Lung (tissue), 12 donors: ENCODE measurements around the gene HERPUD1. TPM values are rescaled to one million over a fixed set of nuclear protein-coding genes. Genes with fewer than 3 reads are reported as not detected.
"Not testable (repeated sequence)": the region's sequence is repeated elsewhere in the genome, so short reads cannot be mapped to it uniquely, and the experiment has no call there.

Source experiments
- ATAC-seq: fragments of 200-7000 bp; cut with Tn5 transposase; one replicate; pipeline ENCODE4 v1.9.1; 2020; ENCODE audit warnings: moderate number of reproducible peaks; ENCODE audit not compliant: insufficient read depth, low FRiP score
- DNase-seq, 3 donors: peaks; one replicate each; pipeline ENCODE4 v3.0.0-alpha.2; 2013 to 2017
- H3K27ac ChIP-seq, 2 donors: one replicate each; pipeline ENCODE4 v1.5.1; 2013; ENCODE audit warnings: mild to moderate bottlenecking in 2 of 2, moderate library complexity in 2 of 2, control low read depth in 1 of 2, inconsistent platforms in 1 of 2, low read depth in 1 of 2, low read length in 1 of 2
- H3K27me3 ChIP-seq, 3 donors: one replicate each; pipeline ENCODE4 v1.5.1; 2013; ENCODE audit warnings: low read length in 2 of 3; ENCODE audit not compliant: control insufficient read depth in 3 of 3, insufficient read depth in 3 of 3
- H3K36me3 ChIP-seq, 4 donors: one replicate each; pipeline ENCODE4 v1.5.1; 2013; ENCODE audit warnings: low read length in 4 of 4, mild to moderate bottlenecking in 1 of 4, moderate library complexity in 1 of 4; ENCODE audit not compliant: control insufficient read depth in 4 of 4, insufficient read depth in 4 of 4
- H3K4me1 ChIP-seq, 5 donors: one replicate each; pipeline ENCODE4 v1.5.1; 2013; ENCODE audit warnings: low read length in 5 of 5, mild to moderate bottlenecking in 2 of 5, moderate library complexity in 1 of 5; ENCODE audit not compliant: control insufficient read depth in 5 of 5, insufficient read depth in 5 of 5
- H3K4me3 ChIP-seq: one replicate; pipeline ENCODE4 v1.5.1; 2013; ENCODE audit warnings: mild to moderate bottlenecking, control low read depth, moderate library complexity
- H3K9ac ChIP-seq, 2 donors: one replicate each; pipeline ENCODE4 v1.5.1; 2013; ENCODE audit warnings: low read length in 2 of 2, control low read depth in 1 of 2; ENCODE audit not compliant: insufficient read depth in 1 of 2
- H3K9me3 ChIP-seq, 4 donors: one replicate each; pipeline ENCODE4 v1.5.1; 2013; ENCODE audit warnings: low read length in 3 of 4, mild to moderate bottlenecking in 1 of 4, moderate library complexity in 1 of 4; ENCODE audit not compliant: control insufficient read depth in 4 of 4, insufficient read depth in 3 of 4
- WGBS, 2 donors: extraction: QIAGEN DNeasy Blood & Tissue Kit; methylation state at CpG; one replicate each; pipeline ENCODE4 v1.1.7; 2013; 5-methylcytosine and 5-hydroxymethylcytosine counted together
- polyA plus RNA-seq, 2 donors: library from polyadenylated mRNA; stranded (reverse); fragments of 200-250 nt; gene quantifications; one replicate each; pipeline ENCODE4 v1.2.1, GENCODE V29; 2013
- total RNA-seq, 2 donors: library from RNA; depleted of rRNA in 1 of 2; stranded (reverse); fragments of >200 nt in 1 of 2; gene quantifications; one replicate each; pipeline ENCODE4 v1.2.1, GENCODE V29; 2014 to 2021
- TF ChIP-seq, protein P1 (sequence below): IDR thresholded peaks from 2 replicates; pipeline ENCODE4 v1.5.1; 2012; ENCODE audit warnings: mild to moderate bottlenecking; ENCODE audit errors: control extremely low read depth, extremely low read depth
- donor health status: control.
- donor health status: control.
- donor health status: Bipolar disorder and iron deficiency.
- donor health status: healthy.
- donor health status: DM: yes; HTN: yes; CAD: no.

HERPUD1 gene
- total and polyA plus RNA-seq, 4 donors = 70.5 to 219 (median 144) TPM

DNA sequence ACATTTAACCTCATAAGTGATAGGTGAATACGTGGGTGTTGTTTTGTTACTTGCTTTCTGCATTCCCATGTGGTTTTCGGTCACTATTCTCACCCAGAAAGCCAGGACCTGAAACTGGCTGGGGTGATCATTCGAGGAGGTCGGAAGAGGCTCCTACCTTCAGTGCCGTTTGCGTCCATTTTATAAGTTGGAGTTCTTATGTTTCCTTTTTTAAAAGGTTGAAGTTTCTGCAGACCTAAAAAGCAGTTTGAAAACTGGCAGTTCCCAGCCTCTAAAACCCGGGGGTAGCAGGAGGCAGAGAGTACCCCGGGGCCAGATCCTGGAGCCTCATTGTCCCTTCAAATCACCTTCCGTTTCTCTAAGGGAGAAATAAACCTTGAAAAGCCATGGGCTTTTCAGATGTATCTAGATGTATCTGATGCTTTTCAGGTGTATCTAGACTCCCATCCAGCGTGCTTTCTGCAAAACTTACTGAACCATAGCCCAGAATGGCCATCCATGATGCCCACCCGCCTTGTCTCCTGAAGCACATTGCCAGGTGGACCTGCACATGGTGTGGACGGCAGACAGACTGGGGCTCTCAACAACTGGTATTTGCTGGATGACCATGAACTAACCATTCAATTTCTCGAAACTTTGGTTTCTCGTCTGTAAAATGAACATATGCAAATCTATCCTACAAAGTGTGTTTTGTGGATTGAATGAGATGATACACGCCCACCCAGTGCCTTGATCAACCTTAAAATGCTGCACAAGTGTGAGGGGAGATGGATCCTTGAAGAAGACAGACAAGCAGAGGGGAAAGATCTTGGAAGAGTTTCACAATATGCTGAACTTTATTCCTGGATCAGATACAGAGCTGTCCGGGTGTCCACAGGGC, 58.7 kb downstream of the HERPUD1 start:
- no peak for DNase-seq
- Histone ChIP-seq H3K27me3 (peaks cover 0 to 23% (median 7%) of the 10 kb centered on the region in 3 donors), H3K9me3 (no peaks in the 10 kb centered on the region), H3K36me3 (no peaks in the 10 kb centered on the region), H3K4me1 (peaks cover 0 to 33% (median 4%) of the 10 kb centered on the region in 5 donors), H3K27ac (peak overlapping the region; percentile 17 to 62), H3K4me3 (no peak overlapping the region), H3K9ac (peak overlapping the region in 1 of 2 donors; percentile 77)
- TF ChIP-seq, protein P1, sequence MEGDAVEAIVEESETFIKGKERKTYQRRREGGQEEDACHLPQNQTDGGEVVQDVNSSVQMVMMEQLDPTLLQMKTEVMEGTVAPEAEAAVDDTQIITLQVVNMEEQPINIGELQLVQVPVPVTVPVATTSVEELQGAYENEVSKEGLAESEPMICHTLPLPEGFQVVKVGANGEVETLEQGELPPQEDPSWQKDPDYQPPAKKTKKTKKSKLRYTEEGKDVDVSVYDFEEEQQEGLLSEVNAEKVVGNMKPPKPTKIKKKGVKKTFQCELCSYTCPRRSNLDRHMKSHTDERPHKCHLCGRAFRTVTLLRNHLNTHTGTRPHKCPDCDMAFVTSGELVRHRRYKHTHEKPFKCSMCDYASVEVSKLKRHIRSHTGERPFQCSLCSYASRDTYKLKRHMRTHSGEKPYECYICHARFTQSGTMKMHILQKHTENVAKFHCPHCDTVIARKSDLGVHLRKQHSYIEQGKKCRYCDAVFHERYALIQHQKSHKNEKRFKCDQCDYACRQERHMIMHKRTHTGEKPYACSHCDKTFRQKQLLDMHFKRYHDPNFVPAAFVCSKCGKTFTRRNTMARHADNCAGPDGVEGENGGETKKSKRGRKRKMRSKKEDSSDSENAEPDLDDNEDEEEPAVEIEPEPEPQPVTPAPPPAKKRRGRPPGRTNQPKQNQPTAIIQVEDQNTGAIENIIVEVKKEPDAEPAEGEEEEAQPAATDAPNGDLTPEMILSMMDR = no peak
- WGBS, 2 donors = 64 to 73% methylated on average over 16 of the region's 16 CpGs
- no peak for ATAC-seq

DNA sequence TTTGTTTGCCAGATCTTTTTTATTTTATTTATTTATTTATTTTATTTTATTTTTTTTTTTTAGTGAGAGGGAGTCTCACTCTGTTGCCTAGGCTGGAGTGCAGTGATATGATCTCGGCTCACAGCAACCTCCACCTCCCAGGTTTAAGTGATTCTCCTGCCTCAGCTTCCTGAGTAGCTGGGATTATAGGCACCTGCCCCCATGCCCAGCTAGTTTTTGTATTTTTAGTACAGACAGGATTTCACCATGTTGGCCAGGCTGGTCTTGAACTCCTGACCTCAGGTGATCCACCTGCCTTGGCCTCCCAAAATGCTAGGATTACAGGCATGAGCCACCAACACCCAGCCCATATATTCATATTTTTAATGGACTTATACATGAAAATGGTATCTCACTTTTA, 60.5 kb downstream of the HERPUD1 start:
- not testable (repeated sequence) for ATAC-seq, H3K4me3 ChIP-seq, H3K9me3 ChIP-seq, DNase-seq, H3K9ac ChIP-seq, H3K36me3 ChIP-seq, H3K27ac ChIP-seq
- Histone ChIP-seq H3K4me1 (peaks cover 0 to 23% (median 4%) of the 10 kb centered on the region in 5 donors), H3K27me3 (peaks cover 0 to 23% (median 7%) of the 10 kb centered on the region in 3 donors)
- 89 to 95% methylated on average over 1 of the region's 1 CpG for WGBS, 2 donors

- TF ChIP-seq, protein P1 = no peak
- Histone ChIP-seq H3K4me1 (peaks cover 0 to 23% (median 4%) of the 10 kb centered on the region in 5 donors), H3K27ac (no peak overlapping the region)
Measured at GRCh38 chr16:56993204-56993603, 61.3 kb downstream of the HERPUD1 start.

DNA sequence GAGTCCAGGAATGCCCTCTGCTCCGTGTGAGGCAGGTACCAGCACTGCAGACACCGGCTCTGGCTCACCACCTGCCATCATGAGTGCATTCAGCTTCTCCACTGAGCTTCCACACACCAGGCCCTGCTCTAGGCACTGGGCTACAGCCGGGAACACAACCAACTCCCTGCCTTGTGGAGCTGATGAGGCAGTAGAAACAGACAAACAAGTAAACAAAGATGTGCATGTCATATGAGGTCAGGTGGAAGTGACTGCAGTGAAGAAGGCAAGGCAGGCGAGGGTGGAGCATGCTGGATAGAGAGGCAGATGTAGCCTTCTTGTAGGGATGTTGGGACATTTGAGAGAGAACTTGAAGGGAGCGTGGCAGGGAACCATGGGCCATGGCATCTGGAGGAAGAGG, 62.4 kb downstream of the HERPUD1 start:
- H3K4me1 ChIP-seq = peaks cover 0 to 17% (median 4%) of the 10 kb centered on the region in 5 donors

More at GRCh38 chr16:56993204-56993603, 61.3 kb downstream of the HERPUD1 start:
- ATAC-seq (no peak), DNase-seq (no peak)
- Histone ChIP-seq H3K4me3 (no peak overlapping the region), H3K9ac (no peak overlapping the region), H3K36me3 (no peaks in the 10 kb centered on the region), H3K27me3 (peaks cover 0 to 23% (median 7%) of the 10 kb centered on the region in 3 donors), H3K9me3 (no peaks in the 10 kb centered on the region)
- WGBS, 2 donors = 23 to 40% methylated on average over 2 of the region's 2 CpGs

More for the DNA sequence above, 62.4 kb downstream of the HERPUD1 start:
- Histone ChIP-seq H3K9me3 (no peaks in the 10 kb centered on the region), H3K4me3 (no peak overlapping the region), H3K9ac (no peak overlapping the region), H3K36me3 (no peaks in the 10 kb centered on the region), H3K27ac (no peak overlapping the region), H3K27me3 (peaks cover 0 to 23% (median 7%) of the 10 kb centered on the region in 3 donors)
- TF ChIP-seq, protein P1 = no peak
- DNase-seq = no peak
- ATAC-seq = no peak
- 72 to 83% methylated on average over 5 of the region's 5 CpGs for WGBS, 2 donors
